Measurements from ENCODE around the gene DCAF8. TPM values are rescaled to one million over a fixed set of nuclear protein-coding genes. Genes with fewer than 3 reads are reported as not detected.

Gene DCAF8
- total RNA-seq, 1 donor from 2014 or later: 142 TPM

DNA sequence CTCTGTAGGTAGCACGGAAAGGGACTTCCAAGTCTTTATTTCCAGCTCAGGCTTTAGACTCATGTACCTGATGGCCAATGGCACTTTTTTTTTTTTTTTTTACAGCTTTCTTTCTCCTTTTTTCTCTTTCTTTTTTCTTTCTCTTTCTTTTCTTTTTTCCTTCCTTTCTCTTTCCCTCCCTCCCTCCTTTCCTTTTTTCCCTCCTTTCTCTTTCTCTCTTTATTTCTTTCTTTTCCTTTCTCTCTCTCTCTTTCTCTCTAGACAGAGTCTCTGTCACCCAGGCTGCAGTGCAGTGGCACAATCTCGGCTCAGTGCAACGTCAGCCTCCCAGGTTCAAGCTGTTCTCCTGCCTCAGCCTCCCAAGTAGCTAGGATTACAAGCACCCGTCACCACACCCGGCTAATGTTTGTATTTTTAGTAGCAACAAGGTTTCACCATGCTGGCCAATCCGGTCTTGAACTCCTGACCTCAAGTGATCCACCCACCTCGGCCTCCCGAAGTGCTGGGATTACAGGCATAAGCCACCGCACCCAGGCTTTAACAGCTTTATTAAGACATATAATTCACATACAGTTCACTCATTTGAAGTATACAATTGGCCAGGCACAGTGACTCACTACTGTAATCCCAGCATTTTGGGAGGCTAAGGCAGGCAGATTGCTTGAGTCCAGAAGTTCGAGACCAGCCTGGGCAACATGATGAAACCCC lies 5.1 kb upstream of the DCAF8 start:
- DNase-seq (ENCODE audit: low spot score) (no peak), ATAC-seq (no peak)
- intact Hi-C loops (cut with DNase I): no loop called here

DNA sequence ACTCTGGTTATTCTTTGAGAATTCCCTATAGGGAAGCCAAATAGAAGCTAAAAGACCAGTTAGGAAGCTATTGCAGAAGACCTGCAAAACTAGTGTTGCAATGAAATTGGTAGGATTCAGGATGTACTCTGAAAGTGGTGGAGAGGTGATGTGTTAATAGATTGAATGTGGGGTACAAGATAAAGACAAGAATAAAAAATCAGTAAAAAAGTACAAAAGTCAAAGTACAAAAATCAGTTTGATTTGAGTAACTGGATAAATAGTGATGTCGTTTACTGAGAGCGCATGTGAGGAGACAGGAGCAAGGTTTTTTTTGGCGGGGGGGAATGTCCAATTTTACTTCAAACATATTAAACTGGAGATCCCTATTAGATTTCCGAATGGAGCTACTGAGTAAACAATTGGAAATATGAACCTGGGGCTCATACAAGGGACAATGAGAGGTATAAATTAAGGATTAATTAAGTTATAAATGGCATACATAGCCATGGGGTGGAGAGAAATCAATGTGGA lies 2.5 kb upstream of the DCAF8 start:
- DNase-seq (ENCODE audit: low spot score): no peak
- intact Hi-C loops (cut with DNase I): no loop called here
- no peak for ATAC-seq

DNA sequence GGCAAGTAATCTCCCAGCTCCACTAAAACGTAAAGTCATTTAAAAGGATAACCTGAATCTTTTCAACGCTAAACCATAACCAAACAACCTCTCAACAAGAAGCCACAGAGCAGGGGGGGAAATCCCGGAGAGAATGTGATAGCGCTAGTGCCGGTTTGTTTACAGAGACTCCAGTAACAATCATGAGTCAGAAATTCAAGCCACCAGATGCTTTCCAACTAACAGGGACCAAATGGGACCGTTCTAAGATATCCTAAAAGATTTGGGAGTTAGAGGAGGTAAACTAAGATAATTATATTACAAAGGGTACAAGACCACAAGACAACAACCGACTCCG lies 825 bp downstream of the DCAF8 start:
- DNase-seq (ENCODE audit: low spot score) (no peak), ATAC-seq (peak; percentile 33)
- intact Hi-C loops (cut with DNase I): no loop called here

DNA sequence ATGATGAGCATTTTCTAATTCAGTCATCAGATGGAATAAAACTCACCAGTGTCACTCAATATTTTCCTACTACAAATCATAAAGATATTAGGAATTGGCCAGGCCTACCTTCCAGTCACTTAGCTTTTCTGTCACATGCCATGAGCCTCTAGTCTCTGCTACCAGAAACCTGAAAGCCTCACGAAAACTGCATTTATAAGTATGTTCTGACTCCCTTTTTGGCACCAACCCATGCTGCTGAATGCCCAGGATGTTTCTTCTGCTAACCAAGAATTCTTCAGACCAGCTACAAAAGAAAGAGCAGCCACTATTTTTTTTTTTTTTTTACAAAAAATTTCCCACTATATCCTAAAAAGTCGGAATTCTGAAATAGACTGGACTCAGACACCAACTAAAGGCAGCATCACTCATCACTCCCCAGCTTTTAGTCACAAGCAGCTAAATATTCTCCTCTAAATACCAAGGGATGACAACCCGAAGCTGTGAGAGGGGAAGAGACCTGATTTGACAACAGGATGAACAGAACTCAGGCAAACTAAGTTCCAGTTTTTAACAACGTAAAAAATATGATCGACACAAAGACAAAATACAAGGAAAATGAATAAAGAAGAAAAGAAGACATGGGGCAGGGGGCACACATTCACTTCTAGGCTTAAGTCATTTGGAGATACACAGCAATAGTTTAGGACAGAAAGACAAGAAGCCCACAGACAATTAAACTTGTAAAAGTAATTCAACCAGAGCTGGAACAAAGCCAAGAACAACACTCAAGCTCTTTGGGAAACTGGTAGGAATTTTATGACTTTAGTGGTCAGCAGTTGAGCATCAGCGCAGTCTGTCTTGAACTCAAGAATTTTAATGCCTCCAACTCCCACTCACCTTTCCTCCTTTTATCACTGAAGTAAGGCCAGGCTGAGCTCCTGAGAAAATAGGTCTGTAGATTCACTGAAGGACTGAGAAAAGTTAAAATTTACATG lies 1.7 kb downstream of the DCAF8 start:
- intact Hi-C loops (cut with DNase I): no loop called here
- ATAC-seq: no peak
- DNase-seq (ENCODE audit: low spot score): no peak

DNA sequence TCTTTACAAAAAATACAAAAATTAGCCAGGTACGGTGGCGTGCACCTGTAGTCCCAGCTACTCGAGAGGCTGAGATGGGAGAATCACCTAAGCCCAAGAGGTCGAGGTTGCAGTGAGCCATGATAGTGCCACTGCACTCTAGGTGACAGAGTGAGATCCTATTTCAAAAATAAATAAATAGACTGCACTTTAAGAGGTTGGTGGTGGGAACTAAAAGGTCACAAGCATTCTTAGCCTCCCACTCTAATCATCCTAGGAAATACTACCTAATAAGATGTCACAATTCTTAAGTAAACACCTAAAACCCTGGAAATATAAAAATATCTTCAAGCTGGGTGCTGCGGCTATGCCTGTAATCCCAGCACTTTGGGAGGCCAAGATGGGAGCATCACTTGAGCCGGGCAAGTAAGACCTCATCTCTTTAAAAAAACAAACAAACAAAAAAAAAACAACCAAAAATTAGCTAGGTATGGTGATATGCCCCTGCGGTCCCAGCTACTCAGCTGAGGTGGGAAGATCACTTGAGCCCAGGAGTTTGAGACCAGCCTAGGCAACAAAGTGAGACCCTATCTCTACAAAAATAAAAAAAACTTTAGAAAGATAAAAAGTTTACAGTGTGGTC lies 4.1 kb downstream of the DCAF8 start:
- intact Hi-C loops (cut with DNase I): loop anchor here (10.0 kb wide), 1 partner anchor 163 kb away; the partner anchor contains the start of gene IGSF8
- DNase-seq (ENCODE audit: low spot score) (no peak), ATAC-seq (no peak)

DNA sequence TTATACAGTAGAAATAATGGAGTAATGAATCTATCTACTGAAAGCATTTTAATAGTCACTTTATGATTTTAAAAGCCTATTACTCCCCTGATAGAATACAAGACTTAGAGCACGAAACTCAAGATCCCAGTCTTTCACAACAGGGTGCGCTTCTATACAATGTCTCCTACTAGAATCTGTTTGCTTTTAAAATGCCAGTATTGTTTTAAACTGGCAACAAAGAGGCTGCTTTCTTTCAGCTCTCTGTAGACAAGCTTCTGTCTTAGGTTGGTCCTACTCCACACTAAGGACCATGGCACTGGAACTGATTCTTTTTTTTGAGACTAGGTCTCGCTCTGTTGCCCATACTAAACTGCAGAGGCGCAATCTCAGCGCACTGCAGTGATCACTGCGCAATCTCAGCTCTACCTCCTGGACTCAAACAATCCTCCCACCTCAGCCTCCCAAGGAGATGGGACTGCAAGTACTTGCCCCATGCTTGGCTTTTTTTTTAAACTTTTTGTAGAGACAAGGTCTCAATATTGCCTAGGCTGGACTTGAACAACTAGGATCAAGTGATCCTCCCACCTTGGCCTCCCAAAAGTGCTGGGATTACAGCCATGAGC lies 4.8 kb downstream of the DCAF8 start:
- intact Hi-C loops (cut with DNase I): loop anchor here (10.0 kb wide), 1 partner anchor 163 kb away; the partner anchor contains the start of gene IGSF8
- ATAC-seq: no peak
- no peak for DNase-seq (ENCODE audit: low spot score)

DNA sequence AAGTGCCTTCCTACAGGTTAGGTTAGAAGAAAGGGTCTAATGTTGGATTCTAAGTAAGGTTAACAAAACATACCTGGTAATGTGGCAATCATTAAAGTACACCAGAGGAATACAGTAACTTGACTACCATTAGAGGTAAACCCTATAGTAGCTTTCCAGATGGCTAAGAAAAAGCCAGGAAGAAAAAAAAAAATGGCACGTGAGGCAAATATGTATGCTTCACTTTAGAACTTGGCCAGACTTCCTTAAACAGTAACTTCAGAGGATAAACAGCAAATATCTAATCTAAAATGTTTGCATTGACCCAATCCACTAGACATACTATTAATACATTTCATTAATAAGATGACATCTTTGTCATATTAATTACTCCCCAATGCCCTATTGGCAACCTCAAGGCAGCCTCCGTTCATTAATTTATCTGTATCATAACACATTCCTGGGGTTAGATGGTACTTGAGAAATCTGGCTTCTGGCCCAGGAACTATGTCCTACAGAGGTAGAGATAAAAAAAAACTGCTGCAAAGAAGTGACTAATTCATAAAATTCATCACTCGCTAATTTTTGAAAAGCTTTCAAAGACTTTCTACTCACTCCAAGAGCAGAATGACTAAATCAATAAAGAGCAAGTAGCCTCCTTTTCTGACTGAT lies 5.8 kb downstream of the DCAF8 start:
- no peak for ATAC-seq
- intact Hi-C loops (cut with DNase I): loop anchor here (10.0 kb wide), 1 partner anchor 162 kb away; the partner anchor contains the start of gene IGSF8
- no peak for DNase-seq (ENCODE audit: low spot score)

DNA sequence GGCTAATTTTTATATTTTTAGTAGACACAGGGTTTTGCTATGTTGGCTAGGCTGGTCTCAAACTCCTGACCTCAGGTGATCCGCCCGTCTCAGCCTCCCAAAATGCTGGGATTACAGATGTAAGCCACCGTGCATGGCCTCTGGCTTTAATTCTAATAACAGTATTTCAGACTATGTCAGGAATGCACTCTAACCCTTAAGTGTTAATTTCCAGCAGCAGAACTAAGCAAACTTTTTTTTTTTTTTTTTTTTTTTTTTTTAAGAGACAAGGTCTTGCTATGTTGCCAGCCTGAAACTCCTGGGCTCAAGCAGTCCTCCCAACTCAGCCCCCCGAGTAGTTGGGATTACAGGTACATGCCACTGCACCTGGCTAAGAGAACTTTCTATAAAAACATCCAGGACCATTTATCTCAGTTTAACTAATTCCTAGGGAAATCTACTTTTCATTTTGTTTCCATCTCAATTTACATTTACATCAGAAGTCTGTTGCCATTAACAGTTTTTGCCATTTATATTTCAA lies 6.5 kb downstream of the DCAF8 start:
- DNase-seq (ENCODE audit: low spot score): no peak
- intact Hi-C loops (cut with DNase I): loop anchor here (10.0 kb wide), 1 partner anchor 161 kb away; the partner anchor contains the start of gene IGSF8
- ATAC-seq: no peak

DNA sequence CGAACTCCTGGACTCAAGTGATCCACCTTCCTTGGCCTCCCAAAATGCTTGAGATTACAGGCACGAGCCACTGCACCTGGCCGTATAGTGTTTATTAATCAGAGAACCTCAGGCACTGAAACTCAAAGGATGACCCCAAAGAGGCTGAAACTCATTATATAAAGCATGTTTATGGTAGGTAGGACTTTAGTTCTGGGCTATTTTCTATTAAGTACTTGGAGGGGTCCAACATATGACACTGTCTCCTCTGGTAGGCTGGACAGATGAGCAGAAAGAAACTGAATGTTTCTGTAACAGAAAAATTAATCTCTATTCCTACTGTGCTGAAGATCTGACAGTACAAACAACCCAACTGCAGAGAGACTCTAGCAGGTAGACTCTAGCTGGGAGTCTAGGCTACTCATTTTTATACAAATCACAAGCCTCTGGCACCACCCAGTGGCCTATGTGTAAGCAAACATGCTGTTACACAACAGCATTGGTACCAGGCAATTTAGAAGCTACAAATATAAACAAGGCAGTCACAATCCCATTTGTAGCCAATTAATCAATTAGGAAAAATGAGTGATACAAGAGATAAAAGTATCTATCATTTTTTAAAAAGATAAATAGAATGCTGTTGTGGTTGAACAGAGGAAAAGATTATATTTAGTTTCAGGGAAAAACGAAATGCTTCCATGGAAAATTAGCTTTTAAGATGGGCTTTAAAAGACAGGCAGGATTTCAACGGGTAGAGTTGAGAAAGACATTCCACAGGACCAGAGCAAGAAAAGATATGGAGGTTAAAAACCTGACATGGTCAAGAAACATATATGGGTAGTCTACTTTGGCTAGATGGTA lies 10.4 kb downstream of the DCAF8 start:
- intact Hi-C loops (cut with DNase I): loop anchor here (10.0 kb wide), 1 partner anchor 157 kb away; the partner anchor contains the start of gene IGSF8
- DNase-seq (ENCODE audit: low spot score) (peak; percentile 83), ATAC-seq (peak; percentile 98)

DNA sequence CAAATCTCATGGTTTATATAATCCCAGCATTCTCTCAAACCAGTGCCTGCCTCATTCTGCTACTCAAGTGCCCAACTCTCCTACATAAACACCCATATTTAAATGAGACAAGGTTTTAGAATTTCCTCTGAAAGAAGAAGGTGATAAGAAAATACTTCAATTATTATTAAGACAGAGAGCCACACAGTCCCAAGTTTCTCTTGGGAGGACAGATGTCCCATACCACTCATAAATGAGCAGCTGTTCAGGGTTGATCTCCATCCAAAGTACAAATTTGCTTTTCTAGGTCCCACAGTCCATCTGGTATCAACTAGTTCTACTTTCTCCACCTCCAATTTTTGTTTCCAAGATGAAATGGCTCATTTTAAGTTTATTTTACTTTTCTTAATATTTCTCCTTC lies 11.3 kb downstream of the DCAF8 start:
- no peak for DNase-seq (ENCODE audit: low spot score)
- ATAC-seq: peak; percentile 79
- intact Hi-C loops (cut with DNase I): loop anchor here (10.0 kb wide), 1 partner anchor 156 kb away; the partner anchor contains the start of gene IGSF8

DNA sequence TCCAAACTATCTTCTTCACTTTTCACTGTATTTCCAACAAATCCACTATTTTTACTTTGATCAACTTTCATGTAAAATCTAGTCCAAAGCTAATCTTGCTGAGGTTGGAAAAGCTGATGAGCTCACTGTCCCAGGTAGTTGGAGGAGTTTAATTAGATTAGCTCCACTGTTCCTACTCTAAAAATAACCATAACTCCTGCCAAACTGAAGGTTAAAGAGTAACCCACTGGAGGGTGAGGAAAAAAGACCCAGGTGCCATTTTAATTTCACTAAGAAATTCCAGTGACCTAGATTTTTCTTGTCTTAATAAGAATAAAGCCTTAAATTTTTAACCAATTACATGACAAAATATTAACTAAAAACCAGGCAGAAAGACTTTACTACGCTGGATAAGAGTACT lies 15.3 kb downstream of the DCAF8 start:
- intact Hi-C loops (cut with DNase I): no loop called here
- ATAC-seq: no peak
- DNase-seq (ENCODE audit: low spot score): no peak

DNA sequence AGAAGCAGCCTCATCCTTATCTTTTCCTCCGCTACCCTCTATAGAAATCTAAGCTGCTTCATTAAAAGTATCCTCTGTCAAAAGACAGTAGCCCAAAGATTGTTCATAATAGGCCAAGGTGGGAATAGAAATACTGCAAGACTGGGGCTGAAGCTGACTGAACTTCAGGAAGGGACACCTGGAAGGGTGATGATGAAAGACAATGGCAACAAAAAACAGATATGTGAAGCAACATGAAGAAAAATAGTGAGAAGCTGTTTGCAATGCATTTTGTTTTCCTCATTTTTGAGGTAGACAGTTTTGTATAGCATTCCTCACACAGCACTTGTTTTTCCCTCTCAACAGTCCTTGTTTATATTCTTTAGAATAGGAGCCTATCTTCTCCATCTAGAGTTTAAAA lies 16.9 kb downstream of the DCAF8 start:
- intact Hi-C loops (cut with DNase I): no loop called here
- DNase-seq (ENCODE audit: low spot score) (no peak), ATAC-seq (no peak)

DNA sequence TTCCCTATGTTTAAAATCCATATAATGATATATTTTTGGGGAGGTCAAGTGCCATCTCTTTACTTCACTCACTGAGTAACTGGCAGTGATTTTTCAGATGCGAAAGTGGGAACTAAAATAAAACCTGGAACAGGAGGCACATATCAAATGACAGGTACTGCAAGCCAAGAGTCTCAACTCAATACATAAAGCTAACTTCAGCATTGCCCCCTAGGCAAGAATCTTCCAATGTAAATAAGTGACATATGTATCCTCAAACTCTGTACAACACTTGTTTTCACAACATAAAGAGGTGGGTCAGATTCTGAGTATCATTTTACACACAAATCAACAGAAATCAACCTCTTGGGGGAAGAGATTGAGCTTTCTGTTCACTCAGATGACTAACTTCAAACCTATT lies 18.1 kb downstream of the DCAF8 start:
- no peak for DNase-seq (ENCODE audit: low spot score)
- ATAC-seq: no peak
- intact Hi-C loops (cut with DNase I): no loop called here

DNA sequence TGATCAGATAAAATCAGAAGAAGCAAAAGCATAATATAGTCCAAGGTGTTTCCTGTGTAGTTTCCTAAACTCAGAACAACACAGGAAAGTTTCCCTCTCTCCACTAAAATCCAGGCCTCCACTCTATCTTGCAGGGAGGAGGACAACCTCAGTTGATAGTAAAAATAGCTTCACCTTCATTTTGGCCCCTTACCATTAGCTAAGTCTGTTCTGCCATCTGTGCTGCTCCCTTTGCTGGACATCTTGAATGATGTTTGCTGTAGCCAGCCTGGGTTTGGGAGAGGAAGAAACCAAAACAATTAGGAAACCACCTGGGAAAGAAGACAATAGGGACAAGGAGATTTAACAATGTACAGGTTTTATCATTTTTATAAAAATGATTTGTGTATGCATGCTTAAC lies 18.6 kb downstream of the DCAF8 start:
- intact Hi-C loops (cut with DNase I): no loop called here
- ATAC-seq (no peak), DNase-seq (ENCODE audit: low spot score) (no peak)

DNA sequence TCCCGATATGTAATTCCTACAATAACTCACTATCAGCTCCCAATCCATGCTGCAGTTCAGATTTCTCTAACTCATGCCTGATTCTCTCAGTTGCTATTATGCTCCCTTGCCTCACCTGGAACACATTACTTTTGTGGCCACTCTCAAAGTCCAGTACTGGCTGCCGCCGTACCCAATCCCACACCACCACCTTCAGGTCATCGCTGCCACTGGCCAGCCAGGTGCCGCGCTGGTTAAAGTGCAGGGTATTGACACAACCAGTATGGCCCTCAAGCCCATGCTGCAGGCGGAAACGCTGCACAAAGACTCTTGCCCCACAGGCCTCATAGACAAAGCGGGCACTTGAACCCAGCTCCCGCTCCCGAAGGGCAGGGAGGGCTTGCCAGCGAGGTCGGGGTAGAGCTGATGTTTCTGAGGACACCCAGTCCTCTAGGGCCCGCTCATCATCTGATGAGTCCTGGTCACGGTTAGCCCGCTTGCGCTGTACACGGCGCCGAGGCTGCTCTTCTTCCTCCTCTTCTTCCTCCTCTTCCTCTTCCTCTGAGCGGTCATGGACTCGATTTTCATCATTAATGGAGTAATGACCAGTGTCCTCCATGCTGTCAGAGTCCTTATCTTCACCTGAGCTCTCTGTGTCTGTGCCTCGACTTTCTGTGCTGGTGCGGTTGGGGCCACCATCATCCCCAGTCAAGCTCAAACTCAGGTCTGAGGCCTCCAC lies 22.6 kb downstream of the DCAF8 start:
- intact Hi-C loops (cut with DNase I): no loop called here
- no peak for DNase-seq (ENCODE audit: low spot score)
- ATAC-seq: no peak

DNA sequence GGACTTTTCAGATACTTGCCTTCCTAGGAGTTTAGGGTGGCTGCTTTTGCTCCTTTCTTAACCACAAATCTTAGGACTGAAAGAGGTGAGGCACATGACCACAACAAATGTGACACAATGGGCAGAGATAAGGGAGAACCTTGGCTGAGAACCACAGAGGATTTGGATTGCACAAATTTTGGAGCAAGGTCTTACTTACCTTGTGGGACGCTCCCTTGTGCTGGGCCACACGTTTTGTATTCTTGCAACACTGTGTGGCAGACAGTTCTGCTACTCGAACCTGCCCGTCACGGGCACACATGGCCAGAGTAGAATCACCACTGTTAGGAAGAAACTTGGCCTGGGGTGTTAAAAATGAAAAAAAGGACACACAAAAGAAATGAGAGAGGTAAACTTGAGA lies 23.9 kb downstream of the DCAF8 start:
- ATAC-seq: no peak
- intact Hi-C loops (cut with DNase I): no loop called here
- DNase-seq (ENCODE audit: low spot score): no peak

DNA sequence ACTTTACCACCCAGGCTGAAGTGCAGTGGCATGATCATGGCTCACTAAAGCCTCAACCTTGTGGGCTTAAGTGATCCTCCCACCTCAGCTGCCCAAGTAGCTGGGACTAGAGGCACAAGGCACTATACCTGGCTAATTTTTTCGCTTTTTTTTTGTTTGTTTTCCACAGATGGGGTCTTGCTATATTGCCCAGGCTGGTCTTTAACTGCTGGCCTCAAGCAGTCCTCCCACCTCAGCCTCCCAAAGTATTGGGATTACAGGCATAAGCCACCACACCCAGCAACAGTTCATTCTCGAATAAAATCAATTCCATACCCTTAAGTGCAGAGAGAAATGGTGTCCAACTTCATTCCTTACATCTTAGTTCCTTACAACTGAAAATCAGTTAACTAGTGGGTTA lies 24.8 kb downstream of the DCAF8 start:
- DNase-seq (ENCODE audit: low spot score) (no peak), ATAC-seq (no peak)
- intact Hi-C loops (cut with DNase I): no loop called here
